SU-DHL-6 (cell line): ENCODE data around the gene SYTL1.

Source experiments
- EZH2phosphoT487 ChIP-seq: fragments of 200-600 bp; sonication (generic), shearing (Covaris generic); conservative IDR thresholded peaks from 2 replicates; pipeline ENCODE4 v1.6.1; 2018; ENCODE audit warnings: mild to moderate bottlenecking, antibody characterized with exemption, low read length, moderate library complexity, mixed read lengths
- TF ChIP-seq, protein P1 (sequence below): fragments of 200-600 bp; sonication (generic); IDR thresholded peaks from one replicate; pipeline ENCODE4 v1.5.1; 2017; ENCODE audit warnings: antibody characterized with exemption, mild to moderate bottlenecking, low read length, moderate library complexity; ENCODE audit not compliant: insufficient read depth, poor library complexity, severe bottlenecking

DNA sequence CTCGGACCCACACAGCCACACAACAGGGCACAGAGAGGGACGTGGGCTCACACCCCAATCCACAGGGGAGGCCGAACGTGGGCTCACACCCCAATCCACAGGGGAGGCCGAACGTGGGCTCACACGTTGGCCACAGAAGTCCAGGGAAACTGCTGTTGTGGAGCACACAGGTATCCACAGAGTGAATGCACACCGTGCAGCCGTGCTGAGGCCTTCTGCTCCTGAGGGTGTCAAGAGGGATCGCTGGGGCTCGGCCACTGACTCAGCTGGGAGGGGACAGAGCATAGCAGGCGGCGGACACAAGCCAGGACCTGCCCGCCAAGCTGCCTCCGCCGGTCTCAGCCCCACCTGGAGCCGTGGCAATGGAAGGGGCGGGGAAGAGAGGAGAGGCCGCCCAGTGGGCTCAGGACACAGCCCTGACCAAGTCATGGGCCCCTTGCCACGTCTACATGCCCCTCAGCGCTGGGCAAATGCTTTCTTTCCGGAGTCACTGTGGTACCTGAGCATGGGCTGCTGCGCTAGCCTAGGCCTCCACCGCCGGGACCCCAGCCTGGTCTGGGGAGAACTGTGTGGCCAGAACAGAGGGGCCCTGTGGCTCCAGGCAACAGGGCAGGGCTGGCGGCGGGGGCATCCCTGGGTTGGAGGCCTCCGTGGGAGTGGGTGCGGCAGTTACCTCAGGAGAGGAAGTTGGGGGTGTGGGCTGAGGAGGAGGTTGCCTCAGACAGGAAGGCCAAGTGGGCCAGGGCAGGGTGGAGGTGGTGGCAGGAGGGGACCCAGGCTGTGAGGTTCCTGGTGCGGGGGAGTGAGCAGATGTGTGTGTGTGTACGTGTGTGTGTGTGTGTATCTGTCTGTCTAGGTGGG lies 1.2 kb downstream of the SYTL1 start:
- TF ChIP-seq, protein P1, sequence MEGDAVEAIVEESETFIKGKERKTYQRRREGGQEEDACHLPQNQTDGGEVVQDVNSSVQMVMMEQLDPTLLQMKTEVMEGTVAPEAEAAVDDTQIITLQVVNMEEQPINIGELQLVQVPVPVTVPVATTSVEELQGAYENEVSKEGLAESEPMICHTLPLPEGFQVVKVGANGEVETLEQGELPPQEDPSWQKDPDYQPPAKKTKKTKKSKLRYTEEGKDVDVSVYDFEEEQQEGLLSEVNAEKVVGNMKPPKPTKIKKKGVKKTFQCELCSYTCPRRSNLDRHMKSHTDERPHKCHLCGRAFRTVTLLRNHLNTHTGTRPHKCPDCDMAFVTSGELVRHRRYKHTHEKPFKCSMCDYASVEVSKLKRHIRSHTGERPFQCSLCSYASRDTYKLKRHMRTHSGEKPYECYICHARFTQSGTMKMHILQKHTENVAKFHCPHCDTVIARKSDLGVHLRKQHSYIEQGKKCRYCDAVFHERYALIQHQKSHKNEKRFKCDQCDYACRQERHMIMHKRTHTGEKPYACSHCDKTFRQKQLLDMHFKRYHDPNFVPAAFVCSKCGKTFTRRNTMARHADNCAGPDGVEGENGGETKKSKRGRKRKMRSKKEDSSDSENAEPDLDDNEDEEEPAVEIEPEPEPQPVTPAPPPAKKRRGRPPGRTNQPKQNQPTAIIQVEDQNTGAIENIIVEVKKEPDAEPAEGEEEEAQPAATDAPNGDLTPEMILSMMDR, result no peak
- TF ChIP-seq EZH2phosphoT487, result no peak
